SK-N-SH (cell line): ENCODE data around the gene SERPINH1.

Source experiments
- JUND ChIP-seq: IDR thresholded peaks from 2 replicates; pipeline ENCODE4 v1.4.0; 2012
- TF ChIP-seq, protein P1 (sequence below): fragments of 200-600 bp; sonication (generic); IDR thresholded peaks from 2 replicates; pipeline ENCODE4 v1.6.1; 2017; ENCODE audit warnings: antibody characterized with exemption, mild to moderate bottlenecking, moderate library complexity

DNA sequence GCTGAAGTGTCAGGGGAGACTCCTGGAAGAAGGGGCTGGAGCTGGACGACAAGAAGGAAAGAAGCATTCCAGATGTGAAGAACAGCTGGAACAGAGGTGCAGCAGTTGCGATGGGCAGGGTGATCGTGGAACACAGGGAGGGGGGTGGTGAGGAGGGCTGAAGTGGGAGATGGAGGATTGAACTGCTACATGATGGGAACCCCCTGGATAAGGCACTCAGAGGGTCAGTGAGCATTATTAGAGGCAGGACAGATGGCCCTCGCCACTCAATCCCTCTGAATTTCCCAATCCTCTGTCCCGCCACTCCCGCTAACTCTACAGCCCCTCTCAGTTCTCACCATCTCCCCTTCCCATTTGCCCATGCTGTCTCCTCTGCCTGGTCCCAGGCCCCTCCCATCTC is 14.0 kb downstream of the SERPINH1 start:
- TF ChIP-seq JUND, result no peak
- TF ChIP-seq, protein P1, sequence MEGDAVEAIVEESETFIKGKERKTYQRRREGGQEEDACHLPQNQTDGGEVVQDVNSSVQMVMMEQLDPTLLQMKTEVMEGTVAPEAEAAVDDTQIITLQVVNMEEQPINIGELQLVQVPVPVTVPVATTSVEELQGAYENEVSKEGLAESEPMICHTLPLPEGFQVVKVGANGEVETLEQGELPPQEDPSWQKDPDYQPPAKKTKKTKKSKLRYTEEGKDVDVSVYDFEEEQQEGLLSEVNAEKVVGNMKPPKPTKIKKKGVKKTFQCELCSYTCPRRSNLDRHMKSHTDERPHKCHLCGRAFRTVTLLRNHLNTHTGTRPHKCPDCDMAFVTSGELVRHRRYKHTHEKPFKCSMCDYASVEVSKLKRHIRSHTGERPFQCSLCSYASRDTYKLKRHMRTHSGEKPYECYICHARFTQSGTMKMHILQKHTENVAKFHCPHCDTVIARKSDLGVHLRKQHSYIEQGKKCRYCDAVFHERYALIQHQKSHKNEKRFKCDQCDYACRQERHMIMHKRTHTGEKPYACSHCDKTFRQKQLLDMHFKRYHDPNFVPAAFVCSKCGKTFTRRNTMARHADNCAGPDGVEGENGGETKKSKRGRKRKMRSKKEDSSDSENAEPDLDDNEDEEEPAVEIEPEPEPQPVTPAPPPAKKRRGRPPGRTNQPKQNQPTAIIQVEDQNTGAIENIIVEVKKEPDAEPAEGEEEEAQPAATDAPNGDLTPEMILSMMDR, result no peak
